Cardiac fibroblast (primary cell): ENCODE results near the gene EXOC3L1.
A peak's percentile ranks its signal among the peaks of the same experiment; 100 is the strongest.

Experiments used
- DNase-seq, 2 donors: peaks; one replicate each; pipeline versions ENCODE4 v3.0.0 to v3.0.0-alpha.2; 2010; ENCODE audit warnings: low read depth in 2 of 2
- H3K4me3 ChIP-seq, 2 donors: replicated peaks in 1 of 2; 1 replicate in 1 of 2; 2 replicates in 1 of 2; pipeline ENCODE4 v1.5.1; 2011; ENCODE audit warnings: low read depth in 2 of 2, low read length in 2 of 2, mild to moderate bottlenecking in 2 of 2, moderate library complexity in 1 of 2
- TF ChIP-seq, protein P1 (sequence below): IDR thresholded peaks from one replicate; pipeline ENCODE4 v1.5.1; 2011; ENCODE audit warnings: low read depth, mild to moderate bottlenecking, low read length, inconsistent platforms

The EXOC3L1 gene

DNA sequence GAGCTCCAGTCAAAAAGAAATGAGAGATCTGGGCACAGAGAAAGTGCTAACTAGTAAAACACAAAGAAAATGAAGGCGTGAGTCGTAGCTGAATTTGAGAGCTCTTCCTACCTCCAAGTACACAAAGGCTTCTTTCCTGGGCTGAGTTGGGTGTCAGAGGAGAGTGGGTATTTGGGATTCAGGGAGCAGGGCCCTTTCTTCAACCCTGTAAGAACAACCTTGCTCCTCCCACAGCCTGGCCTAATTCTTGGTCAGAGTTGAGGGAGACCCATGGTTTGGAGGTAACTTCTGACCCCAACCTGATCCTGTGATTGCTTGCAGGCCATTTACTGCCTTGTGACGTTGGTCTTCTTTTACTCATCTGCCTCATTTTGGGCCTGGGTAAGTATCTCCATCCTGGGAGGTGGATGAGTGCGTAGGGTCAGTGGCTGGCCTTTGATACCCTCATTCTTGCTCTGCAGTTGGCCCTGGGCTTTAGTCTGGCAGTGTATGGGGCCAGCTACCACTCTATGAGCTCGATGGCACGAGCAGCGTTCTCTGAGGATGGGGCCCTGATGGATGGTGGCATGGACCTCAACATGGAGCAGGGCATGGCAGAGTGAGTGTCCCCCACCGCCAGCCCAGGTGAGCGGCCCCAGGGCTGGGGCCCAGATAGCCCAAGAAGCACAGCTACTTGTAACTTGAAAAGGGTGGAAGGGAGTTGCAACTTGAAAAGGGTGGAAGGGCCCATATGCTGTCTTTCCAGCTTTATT, 38.3 kb upstream of the EXOC3L1 start:
- DNase-seq = no peak
- TF ChIP-seq, protein P1, sequence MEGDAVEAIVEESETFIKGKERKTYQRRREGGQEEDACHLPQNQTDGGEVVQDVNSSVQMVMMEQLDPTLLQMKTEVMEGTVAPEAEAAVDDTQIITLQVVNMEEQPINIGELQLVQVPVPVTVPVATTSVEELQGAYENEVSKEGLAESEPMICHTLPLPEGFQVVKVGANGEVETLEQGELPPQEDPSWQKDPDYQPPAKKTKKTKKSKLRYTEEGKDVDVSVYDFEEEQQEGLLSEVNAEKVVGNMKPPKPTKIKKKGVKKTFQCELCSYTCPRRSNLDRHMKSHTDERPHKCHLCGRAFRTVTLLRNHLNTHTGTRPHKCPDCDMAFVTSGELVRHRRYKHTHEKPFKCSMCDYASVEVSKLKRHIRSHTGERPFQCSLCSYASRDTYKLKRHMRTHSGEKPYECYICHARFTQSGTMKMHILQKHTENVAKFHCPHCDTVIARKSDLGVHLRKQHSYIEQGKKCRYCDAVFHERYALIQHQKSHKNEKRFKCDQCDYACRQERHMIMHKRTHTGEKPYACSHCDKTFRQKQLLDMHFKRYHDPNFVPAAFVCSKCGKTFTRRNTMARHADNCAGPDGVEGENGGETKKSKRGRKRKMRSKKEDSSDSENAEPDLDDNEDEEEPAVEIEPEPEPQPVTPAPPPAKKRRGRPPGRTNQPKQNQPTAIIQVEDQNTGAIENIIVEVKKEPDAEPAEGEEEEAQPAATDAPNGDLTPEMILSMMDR = no peak
- peak overlapping the region; percentile 97 to 99 for H3K4me3 ChIP-seq

DNA sequence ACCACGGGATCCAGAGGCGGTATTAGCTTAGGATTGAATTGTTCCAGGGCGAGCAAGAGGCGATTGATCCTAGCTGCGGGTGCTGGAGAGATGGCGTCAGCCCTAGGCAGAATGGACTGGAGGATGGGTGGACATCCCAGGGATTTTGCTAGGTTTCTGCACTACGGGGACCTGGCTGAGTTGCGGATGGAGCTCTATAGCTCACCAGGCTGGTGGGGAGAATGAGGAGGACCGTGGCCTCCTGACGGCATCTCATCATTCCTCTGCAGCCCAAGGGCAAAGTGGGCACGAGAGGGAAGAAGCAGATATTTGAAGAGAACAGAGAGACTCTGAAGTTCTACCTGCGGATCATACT, 37.6 kb upstream of the EXOC3L1 start:
- DNase-seq = no peak
- TF ChIP-seq, protein P1 = no peak
- H3K4me3 ChIP-seq = peak overlapping the region; percentile 97 to 99

DNA sequence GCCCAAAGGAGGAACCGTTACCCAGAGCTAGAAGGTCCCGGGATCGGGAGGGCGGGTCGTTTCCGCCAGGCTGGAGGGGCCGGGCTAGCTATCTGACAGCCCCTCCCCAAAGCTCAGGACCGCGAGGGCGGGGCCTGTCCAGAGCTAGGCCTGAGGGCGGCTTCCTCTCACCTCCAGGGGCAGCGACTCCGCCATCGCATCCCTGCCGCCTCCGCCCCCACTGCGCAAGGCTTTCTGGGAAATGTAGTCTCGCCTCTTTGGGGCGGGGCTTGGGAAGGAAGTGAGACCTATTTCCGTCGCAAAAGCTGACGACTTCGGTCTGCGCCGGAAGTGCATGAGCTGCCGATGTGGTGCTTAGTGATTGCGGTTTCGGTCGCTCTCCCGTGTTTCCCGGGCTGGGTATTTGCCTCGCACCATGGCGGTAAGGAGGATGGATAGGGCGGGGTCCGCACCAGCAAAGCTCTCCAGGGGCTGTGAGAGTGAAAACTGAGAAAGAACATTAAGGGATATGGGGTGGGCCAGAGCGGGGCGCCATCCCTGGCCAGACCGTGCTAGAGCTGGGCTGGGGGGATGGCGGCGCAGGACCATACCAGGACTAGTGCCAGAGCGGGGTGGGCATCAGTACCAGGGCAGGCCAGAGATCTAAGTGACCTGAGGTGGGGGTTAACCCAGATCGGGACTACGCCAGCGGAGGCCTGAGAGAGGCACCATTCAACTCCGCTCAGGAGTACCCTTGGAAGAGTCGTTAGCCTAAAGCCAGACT, 37.0 kb upstream of the EXOC3L1 start, which contains the start of gene TMEM208:
TMEM208 (plus strand) TSS at position 327 of the 763 bp plus-strand sequence; CDS start at position 416, 89 bp downstream.
- H3K4me3 ChIP-seq = peak within 1 kb of the TSS; percentile 97 to 99
- peak; percentile 98 to 99 for DNase-seq
- TF ChIP-seq, protein P1 = no peak

DNA sequence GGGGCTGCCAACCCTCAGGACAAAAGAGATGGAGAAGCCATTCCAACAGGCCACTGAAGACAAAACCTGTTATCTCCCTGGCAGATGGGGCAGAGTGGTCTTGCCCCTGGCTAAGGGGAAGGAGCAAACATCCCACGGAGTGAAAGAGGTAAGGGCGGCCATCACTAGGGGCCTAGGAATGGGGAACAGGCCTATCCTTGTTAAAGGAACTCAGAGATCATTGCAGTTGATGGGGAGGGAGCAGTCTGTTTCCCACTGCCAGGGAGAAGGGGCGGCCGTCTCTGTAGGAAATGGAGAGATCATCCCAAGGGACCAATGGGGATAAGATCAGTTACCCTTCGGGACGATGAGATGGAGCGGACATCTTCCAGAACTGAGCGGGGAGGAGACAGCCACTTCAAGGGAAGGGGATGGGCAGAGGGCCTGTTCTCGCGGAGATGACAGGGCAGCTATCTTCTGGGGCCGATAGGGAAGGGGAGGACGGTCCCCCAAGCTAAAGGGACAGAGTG, 36.4 kb upstream of the EXOC3L1 start:
- no peak for DNase-seq
- TF ChIP-seq, protein P1 = no peak
- H3K4me3 ChIP-seq = peak overlapping the region; percentile 97 to 99

DNA sequence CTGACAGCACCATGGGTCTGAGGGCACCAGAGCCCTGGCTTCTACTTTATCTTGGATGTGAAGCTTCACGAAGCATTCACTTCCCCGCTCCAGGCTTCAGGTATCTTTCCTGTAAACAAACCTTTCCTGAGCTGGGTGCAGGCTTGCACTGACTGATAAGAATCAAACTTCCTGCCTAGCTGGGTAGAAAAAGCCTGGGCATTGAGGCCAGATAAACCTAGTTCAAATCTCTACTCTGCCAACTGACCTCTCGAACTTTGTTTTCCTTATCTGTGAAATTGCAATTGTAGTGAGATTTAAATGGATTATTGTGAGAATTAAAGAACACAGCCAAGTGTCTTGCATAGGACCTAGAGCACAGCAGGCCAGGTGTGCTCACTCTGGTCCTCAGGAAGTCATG, 34.1 kb upstream of the EXOC3L1 start:
- DNase-seq = no peak
- TF ChIP-seq, protein P1 = no peak
- no peak overlapping the region for H3K4me3 ChIP-seq

DNA sequence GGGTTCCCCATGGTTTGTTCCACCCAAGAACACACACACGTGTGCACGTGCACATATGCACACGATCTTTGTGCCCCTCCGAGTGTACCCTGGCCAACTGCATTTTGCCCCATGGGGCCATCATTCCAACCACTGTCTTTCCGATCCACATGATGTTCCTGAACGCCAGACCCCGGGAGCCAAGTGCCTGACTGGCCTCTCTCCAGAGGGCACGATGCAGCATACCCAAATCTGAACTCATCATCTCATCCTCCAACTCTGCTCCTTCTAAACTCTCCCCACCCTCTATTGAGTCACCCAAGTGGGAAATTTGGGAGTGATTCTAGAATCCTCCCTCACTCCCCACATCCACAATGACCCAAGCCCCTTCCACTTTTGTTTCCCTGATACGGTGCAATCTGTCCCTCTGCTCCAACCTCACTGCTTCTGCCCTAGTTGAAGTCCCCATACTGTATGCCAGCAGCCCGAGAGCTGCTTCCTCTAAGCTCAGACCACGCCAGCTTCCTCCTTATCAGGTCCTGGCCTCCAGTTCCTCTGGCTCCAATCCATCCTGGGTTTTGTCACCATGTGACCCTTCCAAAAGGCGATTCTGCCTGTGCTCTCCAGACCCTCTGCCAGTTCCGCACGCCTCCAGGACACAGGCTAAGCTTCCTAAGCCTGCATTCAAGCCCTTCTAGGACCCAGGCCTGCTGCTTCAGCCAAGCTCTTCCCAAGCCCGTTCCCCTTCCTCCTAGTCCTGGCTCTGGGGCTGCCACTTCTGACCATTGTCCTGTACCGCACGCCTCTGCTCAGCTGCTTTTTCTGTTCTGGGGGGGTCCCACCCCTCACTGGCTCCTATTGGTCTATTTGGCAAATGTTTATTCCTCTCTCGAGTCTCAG, 26.9 kb upstream of the EXOC3L1 start:
- no peak overlapping the region for H3K4me3 ChIP-seq
- TF ChIP-seq, protein P1 = no peak
- DNase-seq = peak in 1 of 2 donors; percentile 41
